Vagina (tissue), 2 donors: ENCODE data around the gene RUNX3.

Experiments
- CTCF ChIP-seq, 3 experiments: fragments of 450-650 bp in 2 of 3; fragments of 200-600 bp in 1 of 3; sonication (generic) in 1 of 3; IDR thresholded peaks; one replicate each; pipeline ENCODE4 v1.5.1; 2017 to 2019; ENCODE audit warnings: antibody characterized with exemption in 3 of 3, mild to moderate bottlenecking in 2 of 3, moderate library complexity in 2 of 3
- POLR2A ChIP-seq, 2 donors: fragments of 450-650 bp; IDR thresholded peaks; one replicate each; pipeline ENCODE4 v1.6.1; 2017; ENCODE audit warnings: antibody characterized with exemption in 2 of 2, mild to moderate bottlenecking in 2 of 2, moderate library complexity in 2 of 2

GRCh38 chr1:24966724-24967346, 36.8 kb upstream of the RUNX3 start:
- no peak for TF ChIP-seq POLR2A (IDR thresholded peaks at IDR 0.05)
- TF ChIP-seq CTCF (IDR thresholded peaks at IDR 0.05), result no peak
